Measurements from ENCODE around the gene UQCRHL.

The UQCRHL gene

DNA sequence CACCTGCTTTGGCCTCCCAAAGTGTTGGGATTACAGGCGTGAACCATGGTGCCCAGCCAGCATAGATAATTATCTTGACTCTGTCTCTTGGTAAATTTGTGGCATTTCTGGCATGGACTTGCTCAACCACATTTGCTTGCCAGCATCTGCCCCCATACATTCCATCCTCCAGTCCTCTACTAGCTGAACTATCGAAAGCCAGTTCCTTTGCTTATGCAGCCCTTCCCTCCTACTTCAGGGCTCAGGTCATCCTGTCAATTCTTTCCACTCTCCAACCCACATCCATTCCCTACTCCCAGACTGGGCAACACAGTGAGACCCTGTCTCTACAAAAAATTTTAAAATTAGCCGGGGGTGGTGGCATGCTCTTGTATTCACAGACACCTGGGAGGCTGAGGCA is 13.0 kb upstream of the UQCRHL start:
- Histone ChIP-seq H3K9me3 (ENCODE audit: control insufficient read depth, insufficient read depth, low read depth, low read length) (no peaks in the 10 kb centered on the region), H3K4me1 (ENCODE audit: control insufficient read depth, insufficient read depth, low read length) (no peaks in the 10 kb centered on the region), H3K27ac (ENCODE audit: extremely low read depth, low read depth, low read length) (no peak overlapping the region), H3K36me3 (ENCODE audit: control insufficient read depth in 2 of 2, insufficient read depth in 1 of 2, low read length in 2 of 2) (no peaks in the 10 kb centered on the region; a peak in 1 of 3 replicates), H3K4me3 (ENCODE audit: low read depth, low read length) (no peak overlapping the region)
- no peak for TF ChIP-seq ZNF670 (tag by site-specific recombination; IDR thresholded peaks at IDR 0.05; ENCODE audit: low read depth)
- TF ChIP-seq EGR2 (tag by site-specific recombination; IDR thresholded peaks at IDR 0.05; ENCODE audit: low read depth) = 0 out of 2 replicates have a peak, but pooled peaks have one; percentile 29
- no peak for TF ChIP-seq ZNF140 (tag by site-specific recombination; IDR thresholded peaks at IDR 0.05)
- no peak for TF ChIP-seq ZNF777 (tag by site-specific recombination; IDR thresholded peaks at IDR 0.05; ENCODE audit: borderline replicate concordance)
- TF ChIP-seq ZNF248 (tag by site-specific recombination; IDR thresholded peaks at IDR 0.05) = no peak
- peak; percentile 98 for TF ChIP-seq ZNF121 (tag by site-specific recombination; IDR thresholded peaks at IDR 0.05)
- peak; percentile 29 for TF ChIP-seq ZFHX2 (tag by site-specific recombination; conservative IDR thresholded peaks at IDR 0.05)
- CTCF ChIA-PET = interaction anchor here (0.7 to 1.1 kb wide), 2 partner anchors 31 to 32 kb away, joined by 3 read pairs; no protein-coding TSS in a partner anchor
- POLR2A ChIA-PET = interaction anchor here (0.9 kb wide), 1 partner anchor 14 kb away, joined by 4 read pairs; no protein-coding TSS in a partner anchor

DNA sequence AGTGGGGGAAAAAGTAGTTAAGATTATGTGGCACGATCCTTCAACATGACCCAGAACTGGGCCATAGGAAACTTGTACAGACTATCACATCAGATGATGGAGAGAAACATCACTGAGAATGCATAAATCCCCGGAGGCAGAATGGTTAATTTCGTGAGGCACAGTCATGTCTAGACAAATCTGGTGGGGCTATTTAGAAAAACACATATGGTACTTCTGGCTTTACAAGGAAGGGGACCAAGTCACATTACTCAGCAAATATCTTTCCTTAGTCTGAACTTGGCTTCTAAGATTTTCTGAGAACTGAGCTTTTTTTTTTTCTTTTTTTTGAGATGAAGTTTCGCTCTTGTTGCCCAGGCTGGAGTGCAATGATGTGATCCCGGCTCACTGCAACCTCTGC is 9.2 kb upstream of the UQCRHL start:
- no peak for TF ChIP-seq ZNF24 (tag by site-specific recombination; IDR thresholded peaks at IDR 0.05)
- no peak for TF ChIP-seq ZNF324 (tag by site-specific recombination; IDR thresholded peaks at IDR 0.05)
- TF ChIP-seq ZNF175 (tag by site-specific recombination; IDR thresholded peaks at IDR 0.05) = no peak
- TF ChIP-seq ZNF292 (tag by site-specific recombination; IDR thresholded peaks at IDR 0.05; ENCODE audit: borderline replicate concordance, low read depth) = no peak
- TF ChIP-seq ZNF311 (tag by site-specific recombination; IDR thresholded peaks at IDR 0.05; ENCODE audit: borderline replicate concordance) = no peak
- no peak for TF ChIP-seq ZNF670 (tag by site-specific recombination; IDR thresholded peaks at IDR 0.05; ENCODE audit: low read depth)
- no peak for TF ChIP-seq ZXDB (tag by site-specific recombination; IDR thresholded peaks at IDR 0.05)
- TF ChIP-seq, protein P1, sequence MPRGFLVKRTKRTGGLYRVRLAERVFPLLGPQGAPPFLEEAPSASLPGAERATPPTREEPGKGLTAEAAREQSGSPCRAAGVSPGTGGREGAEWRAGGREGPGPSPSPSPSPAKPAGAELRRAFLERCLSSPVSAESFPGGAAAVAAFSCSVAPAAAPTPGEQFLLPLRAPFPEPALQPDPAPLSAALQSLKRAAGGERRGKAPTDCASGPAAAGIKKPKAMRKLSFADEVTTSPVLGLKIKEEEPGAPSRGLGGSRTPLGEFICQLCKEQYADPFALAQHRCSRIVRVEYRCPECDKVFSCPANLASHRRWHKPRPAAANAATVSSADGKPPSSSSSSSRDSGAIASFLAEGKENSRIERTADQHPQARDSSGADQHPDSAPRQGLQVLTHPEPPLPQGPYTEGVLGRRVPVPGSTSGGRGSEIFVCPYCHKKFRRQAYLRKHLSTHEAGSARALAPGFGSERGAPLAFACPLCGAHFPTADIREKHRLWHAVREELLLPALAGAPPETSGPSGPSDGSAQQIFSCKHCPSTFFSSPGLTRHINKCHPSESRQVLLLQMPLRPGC (tag by site-specific recombination; IDR thresholded peaks at IDR 0.05) = no peak
- no peak for TF ChIP-seq ZBTB20 (tag by site-specific recombination; IDR thresholded peaks at IDR 0.05)
- no peak for TF ChIP-seq ZNF626 (tag by site-specific recombination; IDR thresholded peaks at IDR 0.05)
- TF ChIP-seq ZNF776 (tag by site-specific recombination; IDR thresholded peaks at IDR 0.05; ENCODE audit: borderline replicate concordance) = no peak
- TF ChIP-seq, protein P2, sequence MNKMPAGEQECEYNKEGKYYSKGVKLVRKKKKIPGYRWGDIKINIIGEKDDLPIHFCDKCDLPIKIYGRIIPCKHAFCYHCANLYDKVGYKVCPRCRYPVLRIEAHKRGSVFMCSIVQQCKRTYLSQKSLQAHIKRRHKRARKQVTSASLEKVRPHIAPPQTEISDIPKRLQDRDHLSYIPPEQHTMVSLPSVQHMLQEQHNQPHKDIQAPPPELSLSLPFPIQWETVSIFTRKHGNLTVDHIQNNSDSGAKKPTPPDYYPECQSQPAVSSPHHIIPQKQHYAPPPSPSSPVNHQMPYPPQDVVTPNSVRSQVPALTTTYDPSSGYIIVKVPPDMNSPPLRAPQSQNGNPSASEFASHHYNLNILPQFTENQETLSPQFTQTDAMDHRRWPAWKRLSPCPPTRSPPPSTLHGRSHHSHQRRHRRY (tag by site-specific recombination; IDR thresholded peaks at IDR 0.05) = no peak
- no peak for TF ChIP-seq ZNF830 (tag by site-specific recombination; IDR thresholded peaks at IDR 0.05; ENCODE audit: low read depth)
- TF ChIP-seq ZNF140 (tag by site-specific recombination; IDR thresholded peaks at IDR 0.05) = no peak
- TF ChIP-seq EGR2 (tag by site-specific recombination; IDR thresholded peaks at IDR 0.05; ENCODE audit: low read depth) = no peak
- TF ChIP-seq KLF9 (tag by site-specific recombination; IDR thresholded peaks at IDR 0.05; ENCODE audit: low read depth) = no peak
- TF ChIP-seq ZBTB17 (tag by site-specific recombination; IDR thresholded peaks at IDR 0.05) = no peak
- no peak for TF ChIP-seq KLF16 (tag by site-specific recombination; IDR thresholded peaks at IDR 0.05)
- TF ChIP-seq ZNF155 (tag by site-specific recombination; IDR thresholded peaks at IDR 0.05) = no peak
- TF ChIP-seq, protein P3, sequence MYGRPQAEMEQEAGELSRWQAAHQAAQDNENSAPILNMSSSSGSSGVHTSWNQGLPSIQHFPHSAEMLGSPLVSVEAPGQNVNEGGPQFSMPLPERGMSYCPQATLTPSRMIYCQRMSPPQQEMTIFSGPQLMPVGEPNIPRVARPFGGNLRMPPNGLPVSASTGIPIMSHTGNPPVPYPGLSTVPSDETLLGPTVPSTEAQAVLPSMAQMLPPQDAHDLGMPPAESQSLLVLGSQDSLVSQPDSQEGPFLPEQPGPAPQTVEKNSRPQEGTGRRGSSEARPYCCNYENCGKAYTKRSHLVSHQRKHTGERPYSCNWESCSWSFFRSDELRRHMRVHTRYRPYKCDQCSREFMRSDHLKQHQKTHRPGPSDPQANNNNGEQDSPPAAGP (tag by site-specific recombination; IDR thresholded peaks at IDR 0.05) = no peak
- Histone ChIP-seq H3K27ac (ENCODE audit: extremely low read depth, low read depth, low read length) (no peak overlapping the region), H3K9me3 (ENCODE audit: control insufficient read depth, insufficient read depth, low read depth, low read length) (no peaks in the 10 kb centered on the region), H3K4me3 (ENCODE audit: low read depth, low read length) (no peak overlapping the region), H3K4me1 (ENCODE audit: control insufficient read depth, insufficient read depth, low read length) (no peaks in the 10 kb centered on the region), H3K36me3 (ENCODE audit: control insufficient read depth in 2 of 2, insufficient read depth in 1 of 2, low read length in 2 of 2) (no peaks in the 10 kb centered on the region)
- ChIA-PET POLR2A (interaction anchor here (1.2 to 2.3 kb wide), 2 partner anchors 13 to 17 kb away, joined by 4 to 28 read pairs; no protein-coding TSS in a partner anchor), CTCF (interaction anchor here (0.6 to 2.4 kb wide), 8 partner anchors 9 to 780 kb away, joined by 3 to 22 read pairs (median 4); partner anchors contain the start of gene ZBTB17)

Measured in HEK293 (cell line).